Measurements from ENCODE around the gene MAML2.

DNA sequence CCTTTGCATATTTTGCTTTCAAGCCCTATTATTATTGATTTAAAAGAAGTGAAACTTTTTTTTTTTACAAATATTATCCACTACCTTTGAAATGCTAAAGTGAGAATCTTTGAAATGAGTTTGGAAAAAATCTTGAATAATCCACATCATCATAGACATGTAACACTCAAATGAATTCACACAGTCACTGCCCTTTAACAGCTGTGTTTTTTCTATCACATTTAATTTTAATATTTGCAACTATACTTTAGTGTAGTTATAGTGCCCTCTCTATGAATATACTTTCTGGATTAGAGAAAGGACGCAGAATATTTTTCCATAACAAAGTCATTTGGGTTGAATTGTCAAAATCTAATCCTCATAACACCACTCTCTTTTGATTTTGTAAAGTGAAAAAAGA lies 381.2 kb downstream of the MAML2 start:
- TF ChIP-seq, protein P1, sequence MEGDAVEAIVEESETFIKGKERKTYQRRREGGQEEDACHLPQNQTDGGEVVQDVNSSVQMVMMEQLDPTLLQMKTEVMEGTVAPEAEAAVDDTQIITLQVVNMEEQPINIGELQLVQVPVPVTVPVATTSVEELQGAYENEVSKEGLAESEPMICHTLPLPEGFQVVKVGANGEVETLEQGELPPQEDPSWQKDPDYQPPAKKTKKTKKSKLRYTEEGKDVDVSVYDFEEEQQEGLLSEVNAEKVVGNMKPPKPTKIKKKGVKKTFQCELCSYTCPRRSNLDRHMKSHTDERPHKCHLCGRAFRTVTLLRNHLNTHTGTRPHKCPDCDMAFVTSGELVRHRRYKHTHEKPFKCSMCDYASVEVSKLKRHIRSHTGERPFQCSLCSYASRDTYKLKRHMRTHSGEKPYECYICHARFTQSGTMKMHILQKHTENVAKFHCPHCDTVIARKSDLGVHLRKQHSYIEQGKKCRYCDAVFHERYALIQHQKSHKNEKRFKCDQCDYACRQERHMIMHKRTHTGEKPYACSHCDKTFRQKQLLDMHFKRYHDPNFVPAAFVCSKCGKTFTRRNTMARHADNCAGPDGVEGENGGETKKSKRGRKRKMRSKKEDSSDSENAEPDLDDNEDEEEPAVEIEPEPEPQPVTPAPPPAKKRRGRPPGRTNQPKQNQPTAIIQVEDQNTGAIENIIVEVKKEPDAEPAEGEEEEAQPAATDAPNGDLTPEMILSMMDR (conservative IDR thresholded peaks at IDR 0.05): no peak
- TF ChIP-seq EZH2 (IDR thresholded peaks at IDR 0.05; ENCODE audit: low read depth): no peak

Data from PC-9 (cell line).